ENCODE results near the gene PCBD2. TPM values are rescaled to one million over a fixed set of nuclear protein-coding genes. Genes with fewer than 3 reads are reported as not detected.

Gene PCBD2
- total and polyA plus RNA-seq, 2 of the 8 experiments (the other 6 are each of a cell fraction or from before 2014, with no cell fraction given) = 4.8 to 10.3 TPM

GRCh38 chr5:134918861-134919260 lies 13.9 kb downstream of the PCBD2 start:
- Histone ChIP-seq H3K18ac (ENCODE audit: extremely low read depth, low read length) (no peak overlapping the region), H2BK12ac (ENCODE audit: low read depth, low read length) (no peak overlapping the region), H3K79me1 (ENCODE audit: low read depth, low read length) (no peaks in the 10 kb centered on the region), H3K14ac (ENCODE audit: insufficient read length) (no peak overlapping the region), H2BK15ac (ENCODE audit: low read length) (no peak overlapping the region), H3K27me3 (replicated peaks in 1 of 4; ENCODE audit: control insufficient read depth in 3 of 4, extremely low read depth in 1 of 4, insufficient read depth in 3 of 4, low read length in 3 of 4) (no peaks in the 10 kb centered on the region), H3K23ac (ENCODE audit: insufficient read length) (no peak overlapping the region), H3K23me2 (ENCODE audit: low read depth, low read length) (no peaks in the 10 kb centered on the region), H4K20me1 (replicated peaks in 1 of 2; ENCODE audit: control insufficient read depth in 1 of 2, insufficient read depth in 2 of 2, low read length in 2 of 2) (peaks cover 0 to 7% of the 10 kb centered on the region in 2 experiments), H3K9me3 (ENCODE audit: insufficient read depth in 2 of 2, low read depth in 1 of 2, low read length in 1 of 2) (no peaks in the 10 kb centered on the region), H3K56ac (replicated peaks; ENCODE audit: insufficient read length, low read depth, low read length) (no peak overlapping the region), H2BK5ac (ENCODE audit: low read depth, low read length) (no peak overlapping the region), H3K9ac (replicated peaks in 1 of 4; ENCODE audit: extremely low read depth in 1 of 4, low read depth in 3 of 4, low read length in 3 of 4) (no peak overlapping the region; a peak in 2 of 7 replicates), H2AFZ (ENCODE audit: low read length) (no peak overlapping the region), H4K8ac (ENCODE audit: extremely low read depth, insufficient read depth, low read length) (no peak overlapping the region), H2AK5ac (ENCODE audit: low read depth, low read length) (no peak overlapping the region), H3K27ac (ENCODE audit: low read depth, low read length) (no peak overlapping the region), H3K4me2 (ENCODE audit: insufficient read depth in 1 of 2, low read depth in 2 of 2, low read length in 2 of 2) (no peak overlapping the region), H3K36me3 (ENCODE audit: control insufficient read depth in 2 of 4, insufficient read depth in 4 of 4, low read length in 3 of 4) (peaks cover 2 to 10% (median 3%) of the 10 kb centered on the region in 4 experiments; a peak in 6 of 8 replicates), H4K5ac (ENCODE audit: insufficient read length, low read depth, low read length) (no peak overlapping the region), H2BK20ac (ENCODE audit: low read length) (no peak overlapping the region), H3K79me2 (ENCODE audit: control insufficient read depth in 1 of 2, insufficient read depth in 2 of 2, low read length in 2 of 2) (0 out of 4 replicates have a peak, but pooled peaks cover 0 to 3% of the 10 kb centered on the region in 2 experiments), H2BK120ac (replicated peaks; ENCODE audit: low read depth, low read length) (no peak overlapping the region), H3K4ac (replicated peaks; ENCODE audit: insufficient read length, low read depth, low read length) (no peak overlapping the region), H3K4me1 (replicated peaks in 1 of 4; ENCODE audit: control insufficient read depth in 3 of 4, insufficient read depth in 4 of 4, low read length in 3 of 4) (no peaks in the 10 kb centered on the region; a peak in 1 of 7 replicates), H3K4me3 (ENCODE audit: extremely low read depth in 1 of 4, insufficient read depth in 2 of 4, low read depth in 3 of 4, low read length in 4 of 4) (no peak overlapping the region), H4K91ac (replicated peaks; ENCODE audit: insufficient read length, low read length) (no peak overlapping the region)
- ChIA-PET CTCF (ENCODE audit: partially characterized antibody) (interaction anchor here (0.8 to 7.4 kb wide), 11 partner anchors 11 to 273 kb away, joined by 3 to 49 read pairs (median 9); partner anchors contain the start of gene PCBD2), POLR2A (ENCODE audit: partially characterized antibody) (interaction anchor here (1.3 kb wide), 1 partner anchor 9 kb away, joined by 3 read pairs; no protein-coding TSS in a partner anchor)
- no peak for TF ChIP-seq ASH2L (IDR thresholded peaks at IDR 0.05; ENCODE audit: low read length)
- TF ChIP-seq TEAD4 (IDR thresholded peaks at IDR 0.05; ENCODE audit: low read depth, low read length) = no peak
- TF ChIP-seq SRF (IDR thresholded peaks at IDR 0.05; ENCODE audit: low read depth, low read length) = no peak
- TF ChIP-seq TCF12 (IDR thresholded peaks at IDR 0.05; ENCODE audit: low read depth, low read length) = no peak
- TF ChIP-seq JUN (IDR thresholded peaks at IDR 0.05; ENCODE audit: low read depth, low read length) = no peak
- no peak for TF ChIP-seq ZNF274 (IDR thresholded peaks at IDR 0.05; ENCODE audit: borderline replicate concordance, extremely low read depth, low read length)
- TF ChIP-seq RNF2 (IDR thresholded peaks at IDR 0.05; ENCODE audit: borderline replicate concordance, low read depth, low read length, missing control alignments, poor library complexity, severe bottlenecking) = no peak
- no peak for TF ChIP-seq CHD1 (IDR thresholded peaks at IDR 0.05; ENCODE audit: low read depth, low read length)
- TF ChIP-seq SIN3A (conservative IDR thresholded peaks at IDR 0.05 in 1 of 2, IDR thresholded peaks at IDR 0.05 in 1 of 2; ENCODE audit: low read depth in 1 of 2, low read length in 2 of 2) = no peak
- no peak for TF ChIP-seq JUND (IDR thresholded peaks at IDR 0.05; ENCODE audit: low read length)
- TF ChIP-seq KDM4A (IDR thresholded peaks at IDR 0.05; ENCODE audit: low read depth, low read length, severe bottlenecking) = no peak
- no peak for TF ChIP-seq NRF1 (IDR thresholded peaks at IDR 0.05; ENCODE audit: low read depth, low read length)
- no peak for TF ChIP-seq TAF1 (IDR thresholded peaks at IDR 0.05; ENCODE audit: low read depth, low read length)
- no peak for TF ChIP-seq BCL11A (IDR thresholded peaks at IDR 0.05; ENCODE audit: low read depth in 2 of 2, low read length in 2 of 2)
- WGBS, 2 experiments (ENCODE audit: extremely low coverage in 1 of 2, insufficient coverage in 1 of 2, insufficient read length in 1 of 2, insufficient replicate concordance in 2 of 2, low coverage in 1 of 2, low lambda C conversion rate in 2 of 2, missing lambda C conversion rate in 1 of 2) = 86% methylated on average over 3 of the region's 3 CpGs; no CpG with 5 or more reads in 1 of the 2 experiments
- FAIRE-seq (no peak), DNase-seq (ENCODE audit: low read depth in 1 of 2, low spot score in 2 of 2) (no peak)
